Tibial nerve (tissue), 4 donors: ENCODE measurements around the gene UBR4.

Experiments
- CTCF ChIP-seq, 5 experiments: fragments of 200-600 bp in 3 of 5; fragments of 450-650 bp in 2 of 5; sonication (generic) in 3 of 5; IDR thresholded peaks; one replicate each; pipeline ENCODE4 v1.5.1; 2016 to 2019; ENCODE audit warnings: antibody characterized with exemption in 5 of 5, mild to moderate bottlenecking in 3 of 5, moderate library complexity in 2 of 5
- EP300 ChIP-seq, 2 donors: sonication (generic); formaldehyde crosslinking; IDR thresholded peaks; one replicate each; pipeline ENCODE4 v1.6.1; 2017; ENCODE audit warnings: antibody characterized with exemption in 2 of 2, mild to moderate bottlenecking in 1 of 2
- POLR2A ChIP-seq, 2 donors: fragments of 450-650 bp; IDR thresholded peaks; one replicate each; pipeline ENCODE4 v1.6.1; 2017; ENCODE audit warnings: antibody characterized with exemption in 2 of 2, mild to moderate bottlenecking in 2 of 2, moderate library complexity in 2 of 2

DNA sequence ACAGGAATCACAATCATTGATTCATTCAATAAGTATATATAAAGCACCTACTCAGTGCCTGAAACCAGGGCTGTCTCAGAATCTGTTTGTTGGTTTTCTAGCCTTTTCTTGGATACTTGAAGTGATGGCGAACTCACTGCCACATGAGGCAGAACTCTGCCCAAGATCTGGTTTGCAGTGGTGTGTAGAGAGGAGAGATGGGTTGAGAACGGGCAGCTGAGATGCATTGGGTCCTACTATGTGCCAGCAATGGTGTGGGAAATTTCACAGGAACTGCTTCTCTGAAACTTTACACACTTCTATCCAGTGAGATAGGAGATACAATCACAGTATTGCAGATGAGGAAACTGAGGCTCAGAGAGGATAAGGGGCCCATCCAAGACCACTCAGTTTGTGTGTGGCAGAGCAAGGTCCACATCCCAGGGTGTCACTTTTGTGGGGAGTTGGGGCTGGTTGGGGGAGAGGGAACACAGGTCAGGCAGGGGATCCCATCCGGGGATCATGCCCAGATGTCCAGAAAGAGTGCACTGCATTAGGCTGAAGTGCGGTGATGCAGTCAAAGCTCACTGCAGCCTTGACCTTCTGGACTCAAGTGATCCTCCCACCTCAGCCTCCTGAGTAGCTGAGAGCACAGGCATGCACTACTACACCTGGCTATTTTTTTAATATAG, 169.9 kb downstream of the UBR4 start:
- TF ChIP-seq CTCF (IDR thresholded peaks at IDR 0.05) (no peak), POLR2A (IDR thresholded peaks at IDR 0.05) (no peak), EP300 (IDR thresholded peaks at IDR 0.05) (no peak)
